ENCODE measurements around the gene MAD1L1.

Gene MAD1L1

GRCh38 chr7:1853431-1853985, 379.2 kb downstream of the MAD1L1 start:
- DNase-seq, result no peak

GRCh38 chr7:1852517-1853430, 380.0 kb downstream of the MAD1L1 start:
- no peak for DNase-seq

GRCh38 chr7:1851721-1852516, 380.8 kb downstream of the MAD1L1 start:
- no peak for DNase-seq

- no peak for DNase-seq
These were observed 381.7 kb downstream of the MAD1L1 start for GRCh38 chr7:1850976-1851571.

- DNase-seq, result no peak
These were observed 382.4 kb downstream of the MAD1L1 start for GRCh38 chr7:1850111-1850975.

- DNase-seq, result no peak
These were observed 383.2 kb downstream of the MAD1L1 start for GRCh38 chr7:1849351-1850041.

GRCh38 chr7:1848911-1849311, 383.8 kb downstream of the MAD1L1 start:
- DNase-seq, result no peak

- DNase-seq, result no peak
These were observed 384.6 kb downstream of the MAD1L1 start for GRCh38 chr7:1848013-1848640.

- no peak for DNase-seq
These were observed 385.3 kb downstream of the MAD1L1 start for GRCh38 chr7:1847260-1848001.

GRCh38 chr7:1846331-1847065, 386.2 kb downstream of the MAD1L1 start:
- no peak for DNase-seq

GRCh38 chr7:1845536-1846311, 387.0 kb downstream of the MAD1L1 start:
- no peak for DNase-seq

GRCh38 chr7:1844951-1845390, 387.8 kb downstream of the MAD1L1 start:
- no peak for DNase-seq

GRCh38 chr7:1844336-1844950, 388.3 kb downstream of the MAD1L1 start:
- no peak for DNase-seq

- no peak for DNase-seq
These were observed 388.8 kb downstream of the MAD1L1 start for GRCh38 chr7:1843921-1844335.

- no peak for DNase-seq
These were observed 389.4 kb downstream of the MAD1L1 start for GRCh38 chr7:1843271-1843861.

- DNase-seq, result no peak
These were observed 390.2 kb downstream of the MAD1L1 start for GRCh38 chr7:1842321-1843221.

Measured in NCI-H1417 treated with DMSO at 0.1 percent for 48 hours (cell line).